KMS-11 (cell line): Measurements from ENCODE around the gene GDA.

Experiments used
- H2AFZ ChIP-seq: fragments of 200-600 bp; sonication (generic); 2 replicates; pipeline ENCODE4 v1.6.1; 2016; ENCODE audit warnings: antibody characterized with exemption, mixed run types, low read depth
- H3K27ac ChIP-seq: fragments of 200-600 bp; sonication (generic); 2 replicates; pipeline ENCODE4 v1.6.1; 2016; ENCODE audit warnings: mild to moderate bottlenecking, mixed run types
- H3K27me3 ChIP-seq: fragments of 200-600 bp; sonication (generic); 2 replicates; pipeline ENCODE4 v1.6.1; 2017; ENCODE audit warnings: mild to moderate bottlenecking, low read depth, mixed run types, moderate library complexity; ENCODE audit not compliant: insufficient read depth
- H3K36me3 ChIP-seq: fragments of 200-600 bp; sonication (generic); 2 replicates; pipeline ENCODE4 v1.6.1; 2017; ENCODE audit warnings: mild to moderate bottlenecking, mixed run types; ENCODE audit not compliant: insufficient read depth
- H3K4me1 ChIP-seq: fragments of 200-600 bp; sonication (generic); 2 replicates; pipeline ENCODE4 v1.6.1; 2016; ENCODE audit warnings: mild to moderate bottlenecking, low read depth, mixed run types; ENCODE audit not compliant: poor library complexity, severe bottlenecking
- H3K4me2 ChIP-seq: fragments of 200-600 bp; sonication (generic); 2 replicates; pipeline ENCODE4 v1.7.0; 2016; ENCODE audit warnings: mild to moderate bottlenecking, mixed run types
- H3K4me3 ChIP-seq: fragments of 200-600 bp; sonication (generic); IDR thresholded peaks from 2 replicates; pipeline ENCODE4 v1.6.1; 2017; ENCODE audit warnings: low read depth, low read length, mixed read lengths; ENCODE audit not compliant: insufficient read depth
- H3K79me2 ChIP-seq: fragments of 200-600 bp; sonication (generic); 2 replicates; pipeline ENCODE4 v1.6.1; 2016; ENCODE audit warnings: low read depth, mixed run types; ENCODE audit not compliant: insufficient read depth
- H3K9ac ChIP-seq: fragments of 200-600 bp; sonication (generic); 2 replicates; pipeline ENCODE4 v1.6.1; 2016; ENCODE audit warnings: mild to moderate bottlenecking, mixed run types
- H4K20me1 ChIP-seq: fragments of 200-600 bp; sonication (generic); 2 replicates; pipeline ENCODE4 v1.6.1; 2016; ENCODE audit warnings: mild to moderate bottlenecking, mixed run types; ENCODE audit not compliant: insufficient read depth
- CTCF ChIP-seq: fragments of 200-600 bp; sonication (generic); conservative IDR thresholded peaks from 2 replicates; pipeline ENCODE4 v1.6.1; 2017; ENCODE audit warnings: low read depth, mild to moderate bottlenecking, antibody characterized with exemption, low read length, moderate library complexity, mixed read lengths

The GDA gene

GRCh38 chr9:72220589-72220988, 71.3 kb downstream of the GDA start:
- Histone ChIP-seq H3K4me2 (no peak overlapping the region), H3K79me2 (no peaks in the 10 kb centered on the region), H3K27ac (no peak overlapping the region), H3K27me3 (no peaks in the 10 kb centered on the region), H3K36me3 (no peaks in the 10 kb centered on the region), H4K20me1 (no peaks in the 10 kb centered on the region), H3K4me3 (no peak overlapping the region), H3K4me1 (no peaks in the 10 kb centered on the region), H2AFZ (no peak overlapping the region), H3K9ac (no peak overlapping the region)
- no peak for TF ChIP-seq CTCF

GRCh38 chr9:72226146-72226812, 77.0 kb downstream of the GDA start:
- Histone ChIP-seq H3K36me3 (no peaks in the 10 kb centered on the region), H3K4me3 (no peak overlapping the region), H3K4me1 (no peaks in the 10 kb centered on the region), H3K79me2 (no peaks in the 10 kb centered on the region), H4K20me1 (no peaks in the 10 kb centered on the region), H3K27ac (no peak overlapping the region), H2AFZ (no peak overlapping the region), H3K27me3 (no peaks in the 10 kb centered on the region), H3K9ac (no peak overlapping the region), H3K4me2 (no peak overlapping the region)
- TF ChIP-seq CTCF, result no peak

GRCh38 chr9:72228282-72228681, 79.0 kb downstream of the GDA start:
- no peak for TF ChIP-seq CTCF

GRCh38 chr9:72232778-72233177, 83.5 kb downstream of the GDA start:
- Histone ChIP-seq H3K27ac (no peak overlapping the region), H3K4me2 (no peak overlapping the region), H2AFZ (no peak overlapping the region), H3K36me3 (no peaks in the 10 kb centered on the region), H3K9ac (no peak overlapping the region), H3K79me2 (no peaks in the 10 kb centered on the region), H3K4me1 (no peaks in the 10 kb centered on the region), H4K20me1 (no peaks in the 10 kb centered on the region), H3K4me3 (no peak overlapping the region), H3K27me3 (no peaks in the 10 kb centered on the region)
- no peak for TF ChIP-seq CTCF

More at GRCh38 chr9:72228282-72228681, 79.0 kb downstream of the GDA start:
- Histone ChIP-seq H3K4me2 (no peak overlapping the region), H3K79me2 (no peaks in the 10 kb centered on the region), H3K36me3 (no peaks in the 10 kb centered on the region), H4K20me1 (no peaks in the 10 kb centered on the region), H3K9ac (no peak overlapping the region), H3K27me3 (no peaks in the 10 kb centered on the region), H3K4me1 (no peaks in the 10 kb centered on the region), H2AFZ (no peak overlapping the region), H3K4me3 (no peak overlapping the region), H3K27ac (no peak overlapping the region)
